OCI-LY1 (cell line): ENCODE measurements around the gene GMDS.

Experiments
- H2AFZ ChIP-seq: fragments of 200-600 bp; sonication (generic), shearing (Covaris generic); 2 replicates; pipeline ENCODE4 v1.6.0; 2014; ENCODE audit warnings: antibody characterized with exemption, mild to moderate bottlenecking, low read length
- H3F3A ChIP-seq: fragments of 200-600 bp; sonication (generic), shearing (Covaris generic); 2 replicates; pipeline ENCODE4 v1.6.0; 2014; ENCODE audit warnings: mild to moderate bottlenecking, antibody characterized with exemption, low read length, moderate library complexity; ENCODE audit not compliant: insufficient read depth
- H3K27ac ChIP-seq: fragments of 200-600 bp; sonication (generic); 2 replicates; pipeline ENCODE4 v1.5.1; 2014; ENCODE audit warnings: low read length, mixed run types, mild to moderate bottlenecking, low read depth; ENCODE audit not compliant: poor library complexity, severe bottlenecking
- H3K27me3 ChIP-seq: fragments of 200-600 bp; sonication (generic); 2 replicates; pipeline ENCODE4 v1.6.0; 2014; ENCODE audit warnings: antibody characterized with exemption, mild to moderate bottlenecking, low read length, moderate library complexity; ENCODE audit not compliant: insufficient read depth
- H3K36me3 ChIP-seq: fragments of 200-600 bp; sonication (generic); 2 replicates; pipeline ENCODE4 v1.6.1; 2014; ENCODE audit warnings: mild to moderate bottlenecking, antibody characterized with exemption, low read length, moderate library complexity, mixed read lengths; ENCODE audit not compliant: insufficient read depth
- H3K4me1 ChIP-seq: fragments of 200-600 bp; sonication (generic); 2 replicates; pipeline ENCODE4 v1.5.1; 2014; ENCODE audit warnings: mild to moderate bottlenecking, low read length, moderate library complexity; ENCODE audit not compliant: insufficient read depth, severe bottlenecking
- H3K4me2 ChIP-seq: fragments of 200-600 bp; sonication (generic), shearing (Covaris generic); 2 replicates; pipeline ENCODE4 v1.6.1; 2014; ENCODE audit warnings: low read length
- H3K4me3 ChIP-seq: fragments of 200-600 bp; sonication (generic); 2 replicates; pipeline ENCODE4 v1.5.1; 2014; ENCODE audit warnings: low read length, low read depth, mild to moderate bottlenecking, mixed read lengths; ENCODE audit not compliant: poor library complexity, severe bottlenecking
- H3K79me2 ChIP-seq: fragments of 200-600 bp; shearing (Covaris generic); 2 replicates; pipeline ENCODE4 v1.6.1; 2016; ENCODE audit warnings: mixed run types, low read length, mixed read lengths; ENCODE audit not compliant: insufficient read depth
- H3K9ac ChIP-seq: fragments of 200-600 bp; sonication (generic), shearing (Covaris generic); 2 replicates; pipeline ENCODE4 v1.6.1; 2014; ENCODE audit warnings: mild to moderate bottlenecking, low read length, mixed read lengths
- H3K9me2 ChIP-seq: fragments of 200-600 bp; sonication (generic), shearing (Covaris generic); 2 replicates; pipeline ENCODE4 v1.6.1; 2014; ENCODE audit warnings: low read depth, mild to moderate bottlenecking, low read length, mixed read lengths
- H3K9me3 ChIP-seq: fragments of 200-600 bp; shearing (Covaris generic); 2 replicates; pipeline ENCODE4 v1.6.1; 2014; ENCODE audit warnings: low read length, mixed read lengths
- H4K20me1 ChIP-seq: fragments of 200-600 bp; sonication (generic), shearing (Covaris generic); 2 replicates; pipeline ENCODE4 v1.6.0; 2016; ENCODE audit warnings: mild to moderate bottlenecking, low read length; ENCODE audit not compliant: insufficient read depth
- EZH2 ChIP-seq: fragments of 200-600 bp; sonication (generic), shearing (Covaris generic); IDR thresholded peaks from 2 replicates; pipeline ENCODE4 v1.8.0; 2017; ENCODE audit warnings: borderline replicate concordance, mixed run types, mild to moderate bottlenecking, antibody characterized with exemption, low read length, moderate library complexity, mixed read lengths
- TF ChIP-seq, protein P1 (sequence below): fragments of 200-600 bp; sonication (generic), shearing (Covaris generic); IDR thresholded peaks from 2 replicates; pipeline ENCODE4 v1.5.1; 2017; ENCODE audit warnings: mild to moderate bottlenecking, antibody characterized with exemption, low read length, moderate library complexity, mixed read lengths

GMDS gene

DNA sequence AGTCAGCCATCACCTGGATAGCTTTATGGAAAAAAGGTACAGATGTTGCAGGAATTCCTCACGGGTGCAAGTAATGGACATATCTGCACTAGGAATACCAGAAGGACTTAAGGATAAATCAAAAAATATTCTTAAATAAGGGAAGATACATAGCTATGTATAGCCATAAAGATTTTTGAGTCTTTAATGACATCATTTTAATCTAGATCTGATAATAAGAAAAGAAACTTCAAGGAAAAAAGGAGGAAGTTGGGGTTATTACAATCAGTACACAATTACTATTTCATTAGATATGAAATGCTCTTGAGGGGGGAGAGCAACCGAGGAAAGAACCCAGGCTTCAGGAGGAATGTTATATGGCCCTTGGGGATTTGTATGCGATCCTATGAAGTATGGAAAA lies 525.5 kb downstream of the GMDS start:
- no peak for TF ChIP-seq EZH2
- TF ChIP-seq, protein P1, sequence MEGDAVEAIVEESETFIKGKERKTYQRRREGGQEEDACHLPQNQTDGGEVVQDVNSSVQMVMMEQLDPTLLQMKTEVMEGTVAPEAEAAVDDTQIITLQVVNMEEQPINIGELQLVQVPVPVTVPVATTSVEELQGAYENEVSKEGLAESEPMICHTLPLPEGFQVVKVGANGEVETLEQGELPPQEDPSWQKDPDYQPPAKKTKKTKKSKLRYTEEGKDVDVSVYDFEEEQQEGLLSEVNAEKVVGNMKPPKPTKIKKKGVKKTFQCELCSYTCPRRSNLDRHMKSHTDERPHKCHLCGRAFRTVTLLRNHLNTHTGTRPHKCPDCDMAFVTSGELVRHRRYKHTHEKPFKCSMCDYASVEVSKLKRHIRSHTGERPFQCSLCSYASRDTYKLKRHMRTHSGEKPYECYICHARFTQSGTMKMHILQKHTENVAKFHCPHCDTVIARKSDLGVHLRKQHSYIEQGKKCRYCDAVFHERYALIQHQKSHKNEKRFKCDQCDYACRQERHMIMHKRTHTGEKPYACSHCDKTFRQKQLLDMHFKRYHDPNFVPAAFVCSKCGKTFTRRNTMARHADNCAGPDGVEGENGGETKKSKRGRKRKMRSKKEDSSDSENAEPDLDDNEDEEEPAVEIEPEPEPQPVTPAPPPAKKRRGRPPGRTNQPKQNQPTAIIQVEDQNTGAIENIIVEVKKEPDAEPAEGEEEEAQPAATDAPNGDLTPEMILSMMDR: no peak
- H3K4me2 ChIP-seq: no peak overlapping the region
- H3K4me1 ChIP-seq: no peaks in the 10 kb centered on the region
- no peaks in the 10 kb centered on the region for H3K79me2 ChIP-seq
- H3K27me3 ChIP-seq: no peaks in the 10 kb centered on the region
- H3K4me3 ChIP-seq: no peak overlapping the region
- peaks cover 36% of the 10 kb centered on the region; the same call in 1 of the 2 replicates for H3K36me3 ChIP-seq
- H3K27ac ChIP-seq: no peak overlapping the region
- no peaks in the 10 kb centered on the region for H3K9me2 ChIP-seq
- no peaks in the 10 kb centered on the region for H3K9me3 ChIP-seq
- H4K20me1 ChIP-seq: no peaks in the 10 kb centered on the region
- H2AFZ ChIP-seq: no peak overlapping the region
- H3K9ac ChIP-seq: no peak overlapping the region
- no peaks in the 10 kb centered on the region for H3F3A ChIP-seq

- Histone ChIP-seq H3K79me2 (no peaks in the 10 kb centered on the region), H3K27me3 (no peaks in the 10 kb centered on the region), H3K27ac (no peak overlapping the region), H3K9me3 (no peaks in the 10 kb centered on the region), H3K4me2 (no peak overlapping the region), H3K9me2 (no peaks in the 10 kb centered on the region), H3K4me1 (no peaks in the 10 kb centered on the region), H3F3A (no peaks in the 10 kb centered on the region), H2AFZ (no peak overlapping the region), H3K9ac (no peak overlapping the region), H3K36me3 (peaks cover 29% of the 10 kb centered on the region; the same call in 1 of the 2 replicates), H4K20me1 (no peaks in the 10 kb centered on the region), H3K4me3 (no peak overlapping the region)
- TF ChIP-seq, protein P1: no peak
- TF ChIP-seq EZH2: no peak
These were observed 528.5 kb downstream of the GMDS start for GRCh38 chr6:1716868-1717267.

GRCh38 chr6:1716396-1716795 lies 529.0 kb downstream of the GMDS start:
- TF ChIP-seq EZH2: no peak
- TF ChIP-seq, protein P1: no peak
- H2AFZ ChIP-seq: no peak overlapping the region
- no peaks in the 10 kb centered on the region for H3K27me3 ChIP-seq
- H3K27ac ChIP-seq: no peak overlapping the region
- H3K4me2 ChIP-seq: no peak overlapping the region
- no peaks in the 10 kb centered on the region for H4K20me1 ChIP-seq
- no peak overlapping the region for H3K4me3 ChIP-seq
- no peaks in the 10 kb centered on the region for H3K9me3 ChIP-seq
- H3K79me2 ChIP-seq: no peaks in the 10 kb centered on the region
- no peaks in the 10 kb centered on the region for H3F3A ChIP-seq
- H3K9me2 ChIP-seq: no peaks in the 10 kb centered on the region
- H3K9ac ChIP-seq: no peak overlapping the region
- H3K4me1 ChIP-seq: no peaks in the 10 kb centered on the region
- H3K36me3 ChIP-seq: peaks cover 29% of the 10 kb centered on the region; the same call in 1 of the 2 replicates
